Measurements from ENCODE around the gene STAT5B. TPM values are rescaled to one million over a fixed set of nuclear protein-coding genes. Genes with fewer than 3 reads are reported as not detected.
A peak's percentile ranks its signal among the peaks of the same experiment; 100 is the strongest.
"Not testable (repeated sequence)": the region's sequence is repeated elsewhere in the genome, so short reads cannot be mapped to it uniquely, and the experiment has no call there.

STAT5B gene
- total RNA-seq, 4 donors from 2014 or later = 72.1 to 187 (median 144) TPM

GRCh38 chr17:42214156-42214555, 62.0 kb downstream of the STAT5B start:
- Histone ChIP-seq H3K9me3 (no peaks in the 10 kb centered on the region), H3K27ac (no peak overlapping the region), H3K36me3 (no peaks in the 10 kb centered on the region)

DNA sequence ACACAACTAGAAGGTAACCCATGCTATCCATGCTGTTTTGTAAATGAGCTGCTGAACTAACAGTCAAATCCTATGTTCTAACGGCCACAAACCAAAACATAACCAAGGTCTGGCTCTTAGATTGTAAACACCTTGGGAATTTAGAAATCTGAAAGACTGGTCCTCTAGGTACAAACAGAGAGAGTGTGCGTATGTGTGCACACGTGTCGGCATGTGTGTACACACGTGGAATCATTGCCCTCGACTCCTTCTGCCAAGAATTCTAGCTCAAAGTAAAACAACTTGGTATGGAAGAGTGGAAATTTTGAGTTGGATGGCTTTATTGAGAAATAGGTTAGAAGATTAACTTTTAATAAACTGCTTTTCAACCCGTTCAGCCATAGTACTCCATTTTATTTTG, 63.8 kb downstream of the STAT5B start:
- TF ChIP-seq, protein P1, sequence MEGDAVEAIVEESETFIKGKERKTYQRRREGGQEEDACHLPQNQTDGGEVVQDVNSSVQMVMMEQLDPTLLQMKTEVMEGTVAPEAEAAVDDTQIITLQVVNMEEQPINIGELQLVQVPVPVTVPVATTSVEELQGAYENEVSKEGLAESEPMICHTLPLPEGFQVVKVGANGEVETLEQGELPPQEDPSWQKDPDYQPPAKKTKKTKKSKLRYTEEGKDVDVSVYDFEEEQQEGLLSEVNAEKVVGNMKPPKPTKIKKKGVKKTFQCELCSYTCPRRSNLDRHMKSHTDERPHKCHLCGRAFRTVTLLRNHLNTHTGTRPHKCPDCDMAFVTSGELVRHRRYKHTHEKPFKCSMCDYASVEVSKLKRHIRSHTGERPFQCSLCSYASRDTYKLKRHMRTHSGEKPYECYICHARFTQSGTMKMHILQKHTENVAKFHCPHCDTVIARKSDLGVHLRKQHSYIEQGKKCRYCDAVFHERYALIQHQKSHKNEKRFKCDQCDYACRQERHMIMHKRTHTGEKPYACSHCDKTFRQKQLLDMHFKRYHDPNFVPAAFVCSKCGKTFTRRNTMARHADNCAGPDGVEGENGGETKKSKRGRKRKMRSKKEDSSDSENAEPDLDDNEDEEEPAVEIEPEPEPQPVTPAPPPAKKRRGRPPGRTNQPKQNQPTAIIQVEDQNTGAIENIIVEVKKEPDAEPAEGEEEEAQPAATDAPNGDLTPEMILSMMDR (IDR thresholded peaks at IDR 0.05) = no peak
- TF ChIP-seq POLR2A (IDR thresholded peaks at IDR 0.05) = no peak
- no peaks in the 10 kb centered on the region for H3K27me3 ChIP-seq
- H3K27ac ChIP-seq = peak overlapping the region in 1 of 2 donors; percentile 52
- no peak for DNase-seq
- intact Hi-C loops (cut with DNase I; ENCODE audit: low total_unique reads) = no loop called here
- H3K36me3 ChIP-seq = no peaks in the 10 kb centered on the region
- no peaks in the 10 kb centered on the region for H3K4me1 ChIP-seq
- no peak overlapping the region for H3K4me3 ChIP-seq
- H3K9me3 ChIP-seq = no peaks in the 10 kb centered on the region

More at GRCh38 chr17:42214156-42214555, 62.0 kb downstream of the STAT5B start:
- Histone ChIP-seq H3K4me3 (no peak overlapping the region), H3K27me3 (no peaks in the 10 kb centered on the region), H3K4me1 (no peaks in the 10 kb centered on the region)
- no peak for DNase-seq
- intact Hi-C loops (cut with DNase I; ENCODE audit: low total_unique reads) = no loop called here
- TF ChIP-seq POLR2A (IDR thresholded peaks at IDR 0.05) = no peak
- TF ChIP-seq, protein P1 (IDR thresholded peaks at IDR 0.05) = no peak

DNA sequence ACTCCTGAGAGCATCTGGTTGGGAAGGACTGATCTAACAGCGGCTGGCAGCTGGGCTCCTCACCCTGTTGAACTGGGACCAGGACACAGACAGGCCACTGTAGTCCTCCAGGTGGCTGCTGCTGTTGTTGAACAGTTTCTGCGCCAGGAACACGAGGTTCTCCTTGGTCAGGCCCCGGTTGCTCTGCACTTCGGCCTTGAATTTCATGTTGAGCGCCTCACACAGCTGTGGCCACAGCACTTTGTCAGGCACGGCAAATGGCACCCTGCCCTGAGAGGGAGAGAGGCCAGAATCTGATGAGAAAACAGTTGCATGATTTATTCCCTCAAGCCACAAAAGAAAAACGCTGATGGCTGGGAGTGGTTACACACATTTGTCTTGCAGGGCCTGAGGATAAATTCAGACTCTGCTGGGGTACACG, 64.3 kb downstream of the STAT5B start:
- H3K4me1 ChIP-seq; H3K4me3 ChIP-seq; intact Hi-C loops (cut with DNase I; ENCODE audit: low total_unique reads); H3K9me3 ChIP-seq; H3K36me3 ChIP-seq; H3K27me3 ChIP-seq: not testable (repeated sequence)
- DNase-seq = peak; percentile 67 to 80
- H3K27ac ChIP-seq = peak overlapping the region in 1 of 2 donors; percentile 52

DNA sequence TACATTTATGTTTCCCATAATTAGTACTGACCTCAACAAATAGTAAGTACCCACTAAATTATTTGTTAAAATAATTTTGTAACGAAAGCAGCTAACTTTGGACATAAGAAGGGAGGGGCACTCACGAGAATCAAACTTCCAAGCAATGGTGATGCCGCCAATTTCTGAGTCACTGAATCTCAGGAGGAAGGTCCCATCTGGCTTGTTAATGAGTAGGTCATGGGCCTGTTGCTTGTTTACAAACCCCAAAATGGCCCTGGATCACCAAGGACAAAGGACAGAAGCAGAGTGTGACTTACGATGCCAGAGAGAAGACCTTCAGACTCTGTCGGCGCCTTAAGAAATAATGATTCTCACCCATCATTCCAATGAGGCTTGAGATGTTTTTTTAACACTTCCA, 66.1 kb downstream of the STAT5B start:
- TF ChIP-seq, protein P1 (IDR thresholded peaks at IDR 0.05) = no peak
- TF ChIP-seq POLR2A (IDR thresholded peaks at IDR 0.05) = no peak
- Histone ChIP-seq H3K27ac (no peak overlapping the region), H3K36me3 (no peaks in the 10 kb centered on the region), H3K9me3 (no peaks in the 10 kb centered on the region), H3K27me3 (no peaks in the 10 kb centered on the region), H3K4me1 (no peaks in the 10 kb centered on the region), H3K4me3 (no peak overlapping the region)
- intact Hi-C loops (cut with DNase I; ENCODE audit: low total_unique reads) = no loop called here
- no peak for DNase-seq

DNA sequence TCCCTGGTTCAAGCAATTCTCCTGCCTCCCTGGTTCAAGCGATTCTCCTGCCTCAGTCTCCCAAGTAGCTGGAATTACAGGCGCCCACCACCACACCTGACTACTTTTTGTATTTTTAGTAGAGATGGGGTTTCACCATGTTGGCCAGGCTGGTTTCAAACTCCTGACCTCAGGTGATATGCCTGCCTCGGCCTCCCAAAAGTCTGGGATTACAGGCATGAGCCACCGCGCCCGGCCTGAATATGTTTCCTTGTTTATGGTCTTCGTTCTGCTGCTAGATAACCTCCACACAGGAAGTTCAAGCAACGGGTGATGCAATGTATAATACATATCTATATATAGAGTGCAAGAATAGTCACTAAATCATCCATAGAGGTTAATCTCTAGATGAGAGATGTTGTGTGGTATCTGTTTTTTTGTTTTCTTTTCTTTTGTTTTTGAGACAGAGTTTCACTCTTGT, 70.0 kb downstream of the STAT5B start:
- H3K4me3 ChIP-seq; H3K36me3 ChIP-seq; H3K9me3 ChIP-seq; DNase-seq; intact Hi-C loops (cut with DNase I; ENCODE audit: low total_unique reads); H3K27ac ChIP-seq; H3K4me1 ChIP-seq; H3K27me3 ChIP-seq: not testable (repeated sequence)

DNA sequence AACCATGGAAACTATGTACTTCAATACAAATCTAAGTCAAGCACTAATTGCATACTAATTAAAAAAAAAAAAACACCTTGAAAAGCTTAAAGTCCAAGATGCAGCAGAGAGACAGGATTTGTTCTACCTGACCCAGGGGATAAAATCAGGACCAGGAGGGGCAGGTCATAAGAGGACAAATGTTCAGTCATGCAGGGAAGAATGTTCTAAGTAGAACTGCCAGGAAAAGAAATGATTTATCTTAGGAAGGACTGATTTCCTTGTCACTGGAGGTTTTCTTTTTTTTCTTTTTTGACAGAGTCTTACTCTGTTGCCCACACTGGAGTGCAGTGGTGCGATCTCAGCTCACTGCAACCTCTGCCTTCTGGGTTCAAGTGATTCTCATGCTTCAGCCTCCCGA, 72.8 kb downstream of the STAT5B start:
- no peaks in the 10 kb centered on the region for H3K9me3 ChIP-seq
- no peak overlapping the region for H3K4me3 ChIP-seq
- no peak overlapping the region for H3K27ac ChIP-seq
- no peaks in the 10 kb centered on the region for H3K27me3 ChIP-seq
- TF ChIP-seq POLR2A (IDR thresholded peaks at IDR 0.05) = no peak
- TF ChIP-seq, protein P1 (IDR thresholded peaks at IDR 0.05) = no peak
- no peak for DNase-seq
- H3K4me1 ChIP-seq = no peaks in the 10 kb centered on the region
- intact Hi-C loops (cut with DNase I; ENCODE audit: low total_unique reads) = no loop called here
- H3K36me3 ChIP-seq = no peaks in the 10 kb centered on the region
